Superior temporal gyrus (tissue), 1 donor: Measurements from ENCODE around the gene C8A.

Experiments
- DNase-seq: peaks from one replicate; pipeline ENCODE4 v3.0.0-alpha.2; 2016; ENCODE audit errors: extremely low spot score

Gene C8A

DNA sequence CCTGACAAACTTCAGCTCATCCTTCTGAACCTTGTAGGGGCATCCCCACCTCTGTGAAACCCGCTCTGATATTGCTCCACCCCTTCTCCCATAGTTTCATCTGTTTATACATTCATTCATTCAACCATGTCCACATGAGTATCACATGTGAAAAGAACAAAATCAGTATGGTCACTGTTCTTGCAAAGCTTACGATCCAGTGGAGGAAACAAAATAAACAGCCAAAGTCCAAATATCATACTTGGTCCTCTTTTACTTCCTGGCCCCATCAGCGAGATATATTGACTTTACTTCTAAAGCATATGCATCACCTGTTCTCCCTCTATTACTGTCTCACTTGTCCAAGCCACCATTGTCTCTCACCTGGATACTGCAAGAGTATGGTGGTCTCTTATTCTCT lies 35.6 kb downstream of the C8A start:
- no peak for DNase-seq

DNA sequence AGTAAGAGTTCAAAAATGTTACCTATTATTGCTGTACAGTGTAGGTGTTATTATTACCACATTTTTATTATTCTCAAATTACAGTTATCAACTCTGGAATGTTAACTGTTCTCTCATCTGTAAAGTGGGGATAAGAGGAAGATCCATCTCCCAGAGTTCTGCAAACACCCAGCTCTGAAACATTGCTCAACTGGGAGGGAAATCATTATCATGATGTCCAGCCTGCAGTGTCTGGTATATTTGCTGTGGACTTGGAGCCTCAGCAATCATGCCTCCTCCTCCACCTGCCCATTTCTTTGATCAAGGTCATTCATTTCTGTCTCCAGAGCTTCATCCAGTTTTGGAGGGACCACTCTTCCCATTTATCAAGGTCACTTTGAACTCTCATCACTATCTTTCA lies 39.4 kb downstream of the C8A start:
- no peak for DNase-seq

DNA sequence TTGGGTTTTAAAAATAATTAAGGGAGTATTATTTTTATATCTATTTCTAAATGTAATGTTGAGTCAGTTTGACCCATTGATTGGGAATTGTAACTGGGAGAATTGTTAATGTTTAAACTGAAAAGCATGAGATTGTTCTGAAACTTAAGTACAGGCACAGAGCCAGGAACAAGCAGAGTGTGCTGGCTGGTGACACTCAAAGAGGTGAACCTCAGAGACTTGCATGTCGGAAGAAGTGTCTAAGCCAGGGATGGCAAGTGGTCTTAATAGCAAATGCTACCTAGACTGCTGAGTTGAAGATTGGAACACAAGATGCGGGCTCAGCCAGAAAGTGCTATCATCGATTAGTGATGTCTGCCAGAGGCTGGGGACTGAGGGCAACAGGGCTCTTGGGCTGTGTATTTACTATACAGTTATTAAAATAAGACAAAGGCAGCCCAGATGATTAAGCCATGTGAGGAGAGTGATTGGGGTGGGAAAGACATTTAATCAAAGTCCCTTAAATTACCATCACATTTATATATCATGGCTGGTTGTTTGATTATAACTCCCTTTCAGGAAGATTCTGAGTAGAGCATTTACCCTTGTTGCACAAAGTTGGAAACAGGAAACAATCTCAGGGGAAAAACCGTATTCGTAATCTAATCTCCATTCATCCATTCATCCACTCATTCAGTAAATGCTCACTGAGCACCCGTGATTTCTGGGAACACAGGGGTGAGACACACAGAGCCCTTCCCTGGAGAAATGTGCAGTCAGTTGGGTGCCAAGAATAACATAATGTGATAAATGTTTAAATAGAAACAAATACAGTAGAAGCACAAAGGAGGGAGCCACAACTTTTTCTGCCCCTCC lies 42.8 kb downstream of the C8A start:
- no peak for DNase-seq

DNA sequence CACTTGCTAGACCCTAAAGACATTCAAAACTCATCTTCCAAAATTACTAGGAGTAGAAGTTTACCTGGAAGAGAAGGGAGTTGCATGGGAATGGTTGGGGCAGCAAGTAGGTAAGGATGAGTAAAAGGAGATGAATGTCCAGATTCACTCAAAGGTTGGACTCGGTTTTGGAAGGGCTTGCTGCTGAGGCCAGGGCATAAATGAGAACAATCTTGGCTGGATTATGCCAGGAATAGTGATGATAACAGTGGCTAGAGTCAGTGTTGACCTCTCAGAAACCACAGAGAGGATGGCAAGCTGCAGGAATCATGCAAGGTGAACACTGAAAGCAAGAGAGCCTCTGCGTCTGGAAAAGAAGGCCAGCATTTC lies 43.4 kb downstream of the C8A start:
- DNase-seq: no peak

DNA sequence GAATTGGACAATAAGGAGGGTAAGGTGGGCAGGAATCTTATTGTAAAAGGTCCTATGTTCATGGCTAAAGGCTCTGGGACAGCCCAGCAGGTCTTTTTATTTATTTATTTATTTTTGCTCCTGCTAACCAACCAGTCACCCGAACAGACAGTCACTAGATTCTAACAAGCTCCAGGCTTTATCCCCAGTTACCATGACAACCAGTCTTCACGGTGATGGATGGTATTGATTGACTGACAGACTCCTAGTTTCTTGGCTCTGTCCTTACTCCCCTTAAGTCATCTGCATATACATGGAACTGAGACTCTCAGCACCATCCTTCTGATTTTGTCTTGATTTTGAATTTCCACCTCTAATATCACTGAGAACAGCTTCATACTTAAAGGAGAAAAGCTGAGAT lies 44.3 kb downstream of the C8A start:
- DNase-seq: no peak

DNA sequence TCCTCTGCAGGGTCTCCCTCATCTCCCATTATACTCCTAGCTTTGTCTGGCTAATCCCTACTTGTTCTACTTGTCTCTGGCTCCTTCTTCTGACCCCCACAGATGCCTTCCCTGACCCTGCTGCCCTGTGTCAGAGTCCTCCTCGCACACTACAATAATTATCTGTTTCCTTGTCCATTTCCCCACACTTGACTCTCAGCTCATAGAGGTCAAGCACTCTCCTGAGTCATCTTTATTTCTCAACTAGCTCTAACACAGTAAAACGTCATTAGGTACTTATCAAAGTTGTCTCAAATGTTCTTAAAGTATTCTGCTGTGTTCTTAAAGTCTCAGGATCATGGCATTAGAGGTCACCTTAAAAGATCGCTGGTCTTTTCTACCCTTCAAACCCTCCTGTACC lies 47.1 kb downstream of the C8A start:
- no peak for DNase-seq

DNA sequence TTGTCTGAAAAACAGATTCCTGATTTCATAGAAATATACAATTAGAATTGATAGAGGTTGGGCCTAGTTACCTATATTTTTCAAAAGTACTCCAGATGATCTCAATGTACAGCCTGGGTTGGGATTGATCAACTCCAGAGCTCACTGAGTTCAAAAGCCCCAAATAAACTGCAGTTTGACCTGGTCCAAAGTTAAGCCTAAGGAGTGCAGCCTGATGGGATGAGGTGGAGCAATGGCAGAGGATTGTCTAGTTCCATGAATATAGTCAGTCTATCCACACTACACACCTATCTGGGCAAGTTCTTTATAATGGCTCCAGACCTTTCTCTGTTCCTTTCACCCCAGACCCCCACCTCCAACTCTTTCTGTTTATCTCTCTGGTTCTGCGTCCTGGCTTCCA lies 49.2 kb downstream of the C8A start:
- no peak for DNase-seq

DNA sequence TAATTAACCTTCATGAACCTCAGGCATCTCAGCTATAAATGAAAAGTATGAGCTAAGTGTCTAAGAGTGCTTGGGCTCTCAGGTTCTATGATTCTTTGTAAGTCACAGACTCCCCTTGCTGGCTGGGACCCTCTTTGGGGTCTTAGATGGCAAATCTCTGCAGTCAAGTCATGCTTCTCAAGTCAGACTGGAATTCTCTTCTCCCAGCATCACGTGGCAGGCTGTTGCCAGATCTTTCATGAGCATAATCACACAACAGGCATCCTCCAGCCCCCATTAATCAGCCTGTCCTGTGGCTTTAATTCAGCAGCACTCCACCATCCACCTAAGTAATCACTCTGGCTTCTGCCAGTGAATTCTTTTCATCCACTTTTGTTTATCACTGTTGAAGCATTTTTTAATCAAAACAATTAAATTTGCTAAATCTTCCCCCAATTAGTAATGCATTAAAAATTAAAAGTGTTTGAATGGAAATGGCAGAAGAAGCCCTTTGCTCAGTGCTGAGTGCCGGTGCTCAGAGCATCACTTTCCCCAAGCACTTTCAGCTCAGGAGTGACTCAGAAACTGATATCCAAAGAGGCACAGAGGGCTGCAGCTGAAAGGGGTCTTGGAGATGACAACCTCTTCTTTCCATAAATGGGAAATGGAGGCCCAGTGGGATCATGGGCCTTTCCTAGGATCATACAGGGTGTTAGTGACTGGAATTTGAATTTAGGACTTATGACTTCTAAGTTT lies 50.2 kb downstream of the C8A start:
- DNase-seq: no peak

DNA sequence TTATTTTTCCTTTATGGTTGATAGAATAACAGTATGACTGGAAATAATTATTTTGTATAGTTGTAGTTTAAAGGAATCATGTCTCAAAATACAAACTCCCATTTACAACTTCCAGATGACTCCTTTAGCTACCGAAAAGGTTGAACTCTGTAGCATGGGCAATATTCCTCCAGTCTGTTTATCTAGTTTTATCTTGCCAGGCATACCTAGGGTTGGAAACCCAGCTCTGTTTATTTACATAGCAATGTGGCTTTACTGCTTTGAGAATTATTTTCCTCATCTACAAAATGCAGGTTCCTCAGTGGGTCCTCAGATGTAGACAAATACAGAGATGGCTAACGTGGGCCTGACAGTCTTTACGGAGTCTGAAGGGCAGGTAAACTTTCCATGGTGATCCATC lies 51.1 kb downstream of the C8A start:
- DNase-seq: no peak

DNA sequence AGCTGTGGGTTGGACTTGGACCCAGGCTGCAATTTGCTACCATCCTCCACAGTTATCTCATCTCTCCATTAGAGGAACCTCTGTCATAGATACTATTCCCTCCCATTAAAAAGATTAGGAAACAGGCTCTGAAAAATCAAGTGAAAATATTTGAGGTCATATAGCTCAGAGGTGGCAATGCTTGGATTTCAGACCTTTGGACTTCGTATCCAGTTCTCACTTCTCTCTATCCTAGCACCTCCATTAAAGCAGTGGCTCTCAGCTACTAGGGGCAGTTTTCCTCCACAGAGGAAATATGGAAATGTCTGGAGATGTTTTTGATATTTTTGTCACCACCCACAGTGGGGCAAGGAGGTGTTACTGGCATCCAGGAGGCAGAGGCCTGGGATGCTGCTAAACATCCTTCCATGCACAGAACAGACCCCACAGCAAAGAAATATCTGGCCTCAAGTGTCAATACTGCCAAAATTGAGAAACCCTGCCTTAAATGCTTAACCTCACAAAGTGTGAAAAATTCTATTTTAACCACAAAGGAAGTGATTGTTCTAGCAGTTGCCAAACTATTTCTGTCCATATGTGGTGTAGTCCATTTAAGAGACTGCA lies 54.1 kb downstream of the C8A start:
- peak; percentile 20 for DNase-seq

DNA sequence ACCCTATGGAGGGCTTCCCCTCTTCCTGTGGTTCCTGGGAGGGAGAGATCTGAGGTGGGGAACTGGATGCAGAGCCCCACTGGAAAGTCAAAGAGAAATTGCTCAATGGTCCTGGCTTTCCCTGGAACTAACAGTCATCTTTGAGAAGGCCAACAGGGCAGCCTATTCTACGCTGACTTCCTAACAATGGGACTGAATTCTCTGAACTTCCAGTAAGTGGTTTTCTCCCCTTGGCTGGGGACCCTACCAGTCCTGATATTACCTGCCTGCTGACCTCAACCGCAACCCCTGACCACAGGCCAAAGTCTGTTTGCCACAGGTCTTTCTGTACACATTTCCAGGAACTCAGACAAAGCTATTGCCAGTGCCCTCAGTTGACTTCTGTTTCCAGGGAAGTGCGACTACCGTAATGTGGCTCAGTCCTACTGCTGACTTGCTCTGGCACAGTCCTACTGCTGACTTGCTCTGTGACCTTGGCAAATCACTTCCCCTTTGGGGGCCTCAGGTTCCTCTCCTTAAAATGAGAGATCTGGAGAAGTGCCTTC lies 55.9 kb downstream of the C8A start:
- no peak for DNase-seq

DNA sequence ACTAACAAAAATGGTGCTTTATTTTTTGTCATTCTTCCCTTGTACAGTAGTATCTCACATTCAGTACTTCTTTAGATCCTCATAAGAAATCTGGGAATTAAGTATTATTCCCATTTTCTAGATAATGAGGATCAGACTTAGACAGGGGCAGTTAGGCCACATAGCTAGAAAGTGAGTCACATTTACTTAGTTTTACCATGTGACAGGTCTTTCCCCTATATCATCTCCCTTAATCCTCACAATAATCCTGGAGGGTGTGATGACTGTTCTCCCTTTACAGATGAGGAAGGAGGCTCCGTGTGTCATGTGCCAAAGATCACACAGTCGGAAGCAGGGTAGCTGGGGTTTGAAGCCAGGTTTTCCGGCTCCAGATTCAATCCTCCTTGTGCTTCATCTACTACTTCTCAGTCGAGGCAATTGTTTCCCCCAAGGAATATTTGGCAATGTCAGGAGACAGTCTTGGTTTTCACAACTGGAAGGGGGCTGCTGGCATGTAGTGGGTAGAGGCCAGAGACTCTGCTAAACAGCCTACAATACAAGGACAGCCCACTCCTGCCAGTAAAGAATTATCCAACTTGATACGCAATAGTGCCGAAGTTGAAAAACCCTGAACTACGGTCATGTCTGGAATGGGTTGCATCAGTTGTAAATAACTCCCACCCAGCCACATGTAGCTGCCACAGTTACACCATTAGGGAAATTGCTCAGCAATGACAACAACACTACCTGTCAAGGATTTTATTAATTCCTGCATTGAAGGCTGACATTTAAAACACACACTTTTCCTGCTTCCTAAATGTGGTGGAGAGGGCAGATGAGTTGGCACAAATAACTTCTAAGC lies 56.7 kb downstream of the C8A start:
- DNase-seq: no peak

DNA sequence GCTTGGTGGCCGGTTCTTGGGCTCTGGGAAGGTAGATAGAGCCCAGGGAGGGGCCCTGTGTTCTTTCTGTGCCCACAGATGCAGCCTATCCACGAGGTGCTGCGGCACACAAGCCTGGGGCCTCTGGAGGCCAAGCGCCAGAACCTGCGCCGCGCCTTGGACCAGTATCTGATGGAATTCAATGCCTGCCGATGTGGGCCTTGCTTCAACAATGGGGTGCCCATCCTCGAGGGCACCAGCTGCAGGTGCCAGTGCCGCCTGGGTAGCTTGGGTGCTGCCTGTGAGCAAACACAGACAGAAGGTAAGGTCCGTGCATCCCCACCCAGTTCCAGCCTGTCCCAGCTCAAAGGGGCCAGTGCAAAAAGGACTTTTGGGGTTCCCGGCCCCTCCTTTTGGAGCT lies 57.7 kb downstream of the C8A start:
- no peak for DNase-seq

DNA sequence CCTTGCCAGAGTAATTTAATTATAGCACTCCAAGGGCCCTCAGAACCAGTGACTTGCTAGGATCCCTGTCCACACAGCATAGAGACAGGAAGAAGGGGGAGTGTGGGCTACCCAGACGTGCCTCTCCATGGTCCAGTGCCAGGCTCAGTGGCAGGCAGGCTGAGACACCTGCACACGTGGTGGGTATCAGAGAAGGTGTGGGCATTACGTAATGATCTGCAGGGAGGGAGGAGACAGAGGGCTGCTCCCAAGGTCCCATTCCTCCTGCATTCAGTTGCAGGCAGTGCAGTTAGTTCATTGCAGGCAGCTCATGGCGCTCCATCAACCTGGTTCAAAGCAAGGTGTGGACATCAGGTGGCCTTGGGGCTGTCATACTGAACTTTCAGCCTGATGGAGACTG lies 61.4 kb downstream of the C8A start:
- no peak for DNase-seq

DNA sequence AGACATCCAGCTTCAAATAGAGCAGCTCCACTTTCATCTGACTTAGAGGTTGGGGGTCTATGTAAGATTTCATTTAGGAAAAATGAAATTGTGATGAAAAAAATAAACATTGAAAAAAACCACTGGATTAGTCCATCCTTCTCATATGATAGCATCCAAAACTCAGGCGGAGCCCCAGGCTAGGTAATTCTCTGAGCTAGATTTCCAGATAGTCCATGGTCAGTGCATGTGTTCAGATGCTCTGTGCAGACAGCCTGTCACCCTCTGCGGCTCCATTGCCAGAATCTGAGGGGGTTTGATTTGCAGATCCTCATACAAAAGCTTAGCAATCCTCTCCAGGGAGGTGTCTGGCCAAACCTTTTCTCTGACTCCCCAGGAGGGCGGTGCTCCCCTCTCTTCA lies 62.0 kb downstream of the C8A start:
- no peak for DNase-seq

DNA sequence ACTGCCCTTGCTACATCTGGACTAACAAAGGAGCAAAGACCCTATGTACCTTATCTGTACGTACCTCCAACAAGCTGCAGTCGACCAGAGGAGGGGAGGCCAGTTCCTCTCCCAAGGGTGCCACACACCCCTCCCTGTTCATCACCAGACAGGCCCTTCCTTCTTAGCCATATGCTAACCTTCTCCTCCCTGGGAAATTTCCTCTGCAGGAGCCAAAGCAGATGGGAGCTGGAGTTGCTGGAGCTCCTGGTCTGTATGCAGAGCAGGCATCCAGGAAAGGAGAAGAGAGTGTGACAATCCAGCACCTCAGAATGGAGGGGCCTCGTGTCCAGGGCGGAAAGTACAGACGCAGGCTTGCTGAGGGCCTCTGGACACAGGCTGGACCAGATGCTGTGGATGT lies 62.8 kb downstream of the C8A start:
- no peak for DNase-seq

DNA sequence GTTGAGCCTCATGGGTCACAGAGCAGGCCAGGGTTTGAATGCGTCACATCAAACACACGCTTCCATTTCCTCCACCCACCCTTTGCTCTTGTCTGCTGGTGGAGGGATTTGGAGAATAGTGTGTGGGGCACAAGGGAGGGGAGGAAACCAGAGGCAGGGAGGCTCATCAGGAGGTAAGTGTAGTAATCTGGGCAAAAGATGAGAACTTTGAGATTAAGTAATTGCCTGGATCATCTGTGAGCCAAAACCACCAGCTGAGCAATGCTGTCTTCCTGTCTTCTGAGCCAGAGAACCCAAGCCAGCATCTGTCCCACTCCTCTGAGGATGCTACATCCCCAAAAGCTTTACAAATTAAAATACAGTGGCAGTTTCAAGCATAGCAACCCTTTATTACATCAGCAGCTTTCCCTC lies 66.0 kb downstream of the C8A start:
- DNase-seq: no peak

DNA sequence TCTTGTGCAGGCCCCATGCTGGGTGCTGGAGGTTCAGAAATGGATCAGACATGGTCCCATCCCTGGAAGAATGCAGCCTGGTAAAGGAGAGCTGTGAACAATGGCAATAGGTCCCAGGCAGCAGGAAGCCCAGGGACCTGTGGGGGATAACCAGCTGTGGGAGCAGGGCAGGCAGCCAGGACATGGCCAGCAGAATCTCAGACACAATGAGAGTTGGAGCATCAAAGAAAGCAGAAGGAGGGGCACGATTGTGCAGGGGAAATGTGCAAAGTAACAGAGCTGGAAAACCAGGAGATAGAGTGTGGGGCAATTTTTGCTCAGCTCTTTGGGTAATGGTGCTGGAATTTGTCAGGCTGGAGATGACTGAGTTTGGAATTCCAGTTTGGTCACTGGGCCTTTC lies 66.9 kb downstream of the C8A start:
- no peak for DNase-seq

DNA sequence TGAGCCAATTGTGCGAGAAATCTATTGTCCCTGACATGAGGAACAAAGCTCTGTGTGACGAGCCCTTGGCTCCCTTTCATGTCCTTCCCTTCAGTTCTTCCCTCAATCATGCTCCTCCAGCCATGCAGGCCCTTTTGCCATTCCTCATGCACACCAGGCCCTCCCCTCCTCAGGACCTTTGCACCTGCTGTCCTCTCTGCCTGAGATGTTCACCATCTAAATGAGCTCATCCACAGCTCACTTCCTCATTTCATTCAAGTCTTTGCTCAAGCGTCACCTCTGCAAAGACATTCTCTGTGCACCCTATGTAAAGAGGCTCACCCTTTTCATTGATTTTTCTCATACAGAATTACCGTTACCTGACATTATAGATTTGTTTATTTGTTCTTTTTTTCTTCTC lies 67.5 kb downstream of the C8A start:
- DNase-seq: no peak

DNA sequence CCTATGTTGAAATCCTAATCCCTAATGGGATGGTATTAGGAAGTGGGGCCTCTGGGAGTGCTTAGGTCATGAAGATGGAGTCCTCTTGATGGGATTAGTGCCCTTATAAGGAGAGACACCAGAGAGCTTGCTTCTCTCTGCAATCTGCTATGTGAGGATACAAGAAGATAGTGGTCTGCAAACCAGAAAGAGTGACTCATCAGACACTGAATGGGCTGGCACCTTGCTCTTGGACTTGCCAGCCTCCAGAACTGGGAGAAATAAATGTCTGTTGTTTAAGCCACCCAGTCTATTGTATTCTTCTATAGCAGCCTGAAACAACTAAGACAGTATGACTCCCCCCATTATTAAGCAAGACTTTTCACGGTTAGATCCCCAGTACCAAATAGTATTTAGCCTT lies 67.9 kb downstream of the C8A start:
- no peak for DNase-seq

DNA sequence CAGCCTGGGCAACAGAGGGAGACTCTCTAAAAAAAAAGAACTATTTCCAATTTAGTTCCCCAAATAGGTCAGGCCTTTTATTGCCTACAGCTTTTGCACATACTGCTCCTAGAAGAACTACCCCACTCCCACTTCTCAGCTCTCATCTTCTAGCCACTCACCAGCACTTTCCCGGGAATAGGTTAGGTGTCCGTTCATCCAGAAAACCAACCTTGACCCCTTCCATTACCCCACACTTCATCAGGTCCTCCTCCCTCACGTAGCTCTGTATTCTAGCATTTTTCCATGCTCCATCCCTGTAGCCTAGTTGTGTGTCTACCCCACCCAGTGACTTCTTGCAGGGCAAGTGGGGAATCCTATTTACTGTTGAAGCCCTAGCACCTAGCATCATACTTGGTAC lies 68.6 kb downstream of the C8A start:
- no peak for DNase-seq

DNA sequence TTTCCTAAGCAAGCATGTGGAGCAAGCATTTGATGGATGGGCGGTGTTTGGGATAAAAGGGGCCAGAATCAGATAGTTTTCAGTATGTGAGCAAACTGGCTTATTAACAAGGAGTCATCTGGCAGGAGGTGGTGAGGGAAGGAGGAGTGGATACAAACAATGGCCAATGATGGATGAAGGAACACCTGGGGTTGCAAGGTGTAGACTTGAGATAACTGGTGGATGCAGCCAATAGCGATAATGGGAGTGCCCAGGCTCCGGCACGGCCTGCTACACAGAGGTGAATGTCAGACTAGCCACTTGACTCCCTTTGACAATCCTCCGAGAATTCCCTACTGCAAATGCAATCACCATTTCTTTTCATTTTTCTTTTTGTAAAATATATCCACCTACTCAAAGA lies 69.5 kb downstream of the C8A start:
- DNase-seq: no peak
